ENCODE results near the gene GANAB.

The GANAB gene

DNA sequence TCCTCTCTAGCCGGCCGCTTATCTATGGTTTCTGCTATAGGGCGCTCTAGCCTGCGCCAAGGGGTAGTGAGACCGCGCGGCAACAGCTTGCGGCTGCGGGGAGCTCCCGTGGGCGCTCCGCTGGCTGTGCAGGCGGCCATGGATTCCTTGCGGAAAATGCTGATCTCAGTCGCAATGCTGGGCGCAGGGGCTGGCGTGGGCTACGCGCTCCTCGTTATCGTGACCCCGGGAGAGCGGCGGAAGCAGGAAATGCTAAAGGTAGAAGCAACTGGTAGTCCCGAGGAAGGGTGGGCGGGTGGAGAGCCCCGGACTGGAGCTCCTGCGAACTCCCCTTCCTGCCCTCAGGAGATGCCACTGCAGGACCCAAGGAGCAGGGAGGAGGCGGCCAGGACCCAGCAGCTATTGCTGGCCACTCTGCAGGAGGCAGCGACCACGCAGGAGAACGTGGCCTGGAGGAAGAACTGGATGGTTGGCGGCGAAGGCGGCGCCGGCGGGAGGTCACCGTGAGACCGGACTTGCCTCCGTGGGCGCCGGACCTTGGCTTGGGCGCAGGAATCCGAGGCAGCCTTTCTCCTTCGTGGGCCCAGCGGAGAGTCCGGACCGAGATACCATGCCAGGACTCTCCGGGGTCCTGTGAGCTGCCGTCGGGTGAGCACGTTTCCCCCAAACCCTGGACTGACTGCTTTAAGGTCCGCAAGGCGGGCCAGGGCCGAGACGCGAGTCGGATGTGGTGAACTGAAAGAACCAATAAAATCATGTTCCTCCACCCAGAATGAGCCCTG, 25.4 kb upstream of the GANAB start, which contains the start of the genes LBHD1 and UQCC3:
Gene LBHD1 (minus strand): TSS at position 660 of the 782 bp plus-strand sequence. CDS start 2,236 bp downstream, outside the sequence.
Gene UQCC3 (plus strand): TSS at position 66 of the 782 bp plus-strand sequence. CDS start 73 bp downstream, at position 139.
- TF ChIP-seq, protein P1, sequence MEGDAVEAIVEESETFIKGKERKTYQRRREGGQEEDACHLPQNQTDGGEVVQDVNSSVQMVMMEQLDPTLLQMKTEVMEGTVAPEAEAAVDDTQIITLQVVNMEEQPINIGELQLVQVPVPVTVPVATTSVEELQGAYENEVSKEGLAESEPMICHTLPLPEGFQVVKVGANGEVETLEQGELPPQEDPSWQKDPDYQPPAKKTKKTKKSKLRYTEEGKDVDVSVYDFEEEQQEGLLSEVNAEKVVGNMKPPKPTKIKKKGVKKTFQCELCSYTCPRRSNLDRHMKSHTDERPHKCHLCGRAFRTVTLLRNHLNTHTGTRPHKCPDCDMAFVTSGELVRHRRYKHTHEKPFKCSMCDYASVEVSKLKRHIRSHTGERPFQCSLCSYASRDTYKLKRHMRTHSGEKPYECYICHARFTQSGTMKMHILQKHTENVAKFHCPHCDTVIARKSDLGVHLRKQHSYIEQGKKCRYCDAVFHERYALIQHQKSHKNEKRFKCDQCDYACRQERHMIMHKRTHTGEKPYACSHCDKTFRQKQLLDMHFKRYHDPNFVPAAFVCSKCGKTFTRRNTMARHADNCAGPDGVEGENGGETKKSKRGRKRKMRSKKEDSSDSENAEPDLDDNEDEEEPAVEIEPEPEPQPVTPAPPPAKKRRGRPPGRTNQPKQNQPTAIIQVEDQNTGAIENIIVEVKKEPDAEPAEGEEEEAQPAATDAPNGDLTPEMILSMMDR (IDR thresholded peaks at IDR 0.05; ENCODE audit: low read depth, low read length), result no peak
- DNase-seq (ENCODE audit: extremely low read depth, low read depth), result peak; percentile 53

DNA sequence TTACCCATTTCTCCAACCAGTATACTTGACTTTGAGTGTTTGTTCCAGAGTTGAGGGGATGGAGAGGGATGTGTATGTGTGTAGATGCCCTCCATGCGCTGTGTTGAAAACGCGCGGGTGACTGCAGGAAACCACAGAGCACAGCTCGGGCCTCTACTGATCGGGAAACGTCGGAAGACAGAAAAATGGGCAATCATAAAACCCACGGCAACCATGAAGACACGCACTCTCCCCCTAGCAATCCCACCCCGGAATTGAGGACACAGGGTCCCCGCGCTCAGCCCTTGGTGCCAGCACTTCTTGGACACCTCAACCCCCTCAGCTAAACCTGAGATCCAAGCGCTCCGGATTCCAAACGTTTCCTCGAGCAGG, 24.8 kb upstream of the GANAB start:
- TF ChIP-seq, protein P1 (IDR thresholded peaks at IDR 0.05; ENCODE audit: low read depth, low read length), result no peak
- no peak for DNase-seq (ENCODE audit: extremely low read depth, low read depth)

DNA sequence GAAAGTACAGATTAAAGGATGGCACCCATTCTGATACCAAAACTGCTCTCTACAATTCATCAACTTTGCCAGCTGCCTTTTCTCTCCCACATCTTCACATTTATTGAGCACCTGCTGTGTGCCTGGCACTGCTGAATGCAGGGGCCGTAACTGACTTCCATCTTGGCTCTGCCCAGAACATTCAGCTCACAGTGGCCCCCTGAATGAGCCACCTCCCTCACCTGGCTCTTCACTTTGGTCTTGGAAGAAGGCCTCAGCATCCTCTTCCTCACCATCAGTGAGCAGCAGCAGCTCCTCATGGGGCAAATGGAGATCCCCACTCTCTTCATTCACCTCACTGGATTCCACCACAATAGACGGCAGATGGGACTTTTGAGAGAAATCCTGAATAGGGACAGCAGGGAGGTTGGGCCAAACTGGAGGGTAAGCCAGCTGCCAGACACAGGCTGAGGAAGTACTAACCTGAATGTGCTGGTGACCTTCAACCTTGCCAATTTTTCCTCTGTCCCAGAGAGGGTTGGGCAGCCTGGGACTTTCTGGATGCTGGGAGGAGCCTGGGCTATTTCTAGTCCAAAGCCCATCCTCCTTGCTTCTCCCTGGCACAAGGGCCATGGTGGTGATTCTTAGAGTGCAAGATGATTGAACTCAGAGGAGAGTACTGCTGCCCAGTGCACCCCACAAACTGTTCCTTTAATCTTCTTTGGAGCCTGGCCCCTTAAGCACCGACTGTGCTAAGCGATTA, 23.2 kb upstream of the GANAB start:
- DNase-seq (ENCODE audit: extremely low read depth, low read depth), result no peak
- TF ChIP-seq, protein P1 (IDR thresholded peaks at IDR 0.05; ENCODE audit: low read depth, low read length), result no peak

DNA sequence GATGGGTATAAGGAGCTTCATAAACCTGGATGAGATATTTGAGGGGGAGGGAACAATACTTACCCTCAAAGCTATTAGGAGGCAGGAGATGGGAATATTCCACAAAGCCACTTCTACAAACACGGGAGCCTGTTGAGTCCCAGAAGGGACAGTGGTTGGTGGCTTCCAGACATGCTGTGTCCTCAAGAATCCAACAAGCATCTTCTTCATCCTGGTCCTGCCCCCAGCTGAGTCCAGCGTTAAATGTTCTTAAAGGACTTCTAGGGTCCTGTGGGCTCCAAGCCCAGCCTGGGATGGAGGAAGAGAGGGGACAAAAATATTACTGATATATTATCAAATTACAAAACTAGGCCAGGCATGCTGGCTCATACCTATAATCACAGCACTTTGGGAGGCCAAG, 21.0 kb upstream of the GANAB start:
- no peak for DNase-seq (ENCODE audit: extremely low read depth, low read depth)
- TF ChIP-seq, protein P1 (IDR thresholded peaks at IDR 0.05; ENCODE audit: low read depth, low read length), result no peak

DNA sequence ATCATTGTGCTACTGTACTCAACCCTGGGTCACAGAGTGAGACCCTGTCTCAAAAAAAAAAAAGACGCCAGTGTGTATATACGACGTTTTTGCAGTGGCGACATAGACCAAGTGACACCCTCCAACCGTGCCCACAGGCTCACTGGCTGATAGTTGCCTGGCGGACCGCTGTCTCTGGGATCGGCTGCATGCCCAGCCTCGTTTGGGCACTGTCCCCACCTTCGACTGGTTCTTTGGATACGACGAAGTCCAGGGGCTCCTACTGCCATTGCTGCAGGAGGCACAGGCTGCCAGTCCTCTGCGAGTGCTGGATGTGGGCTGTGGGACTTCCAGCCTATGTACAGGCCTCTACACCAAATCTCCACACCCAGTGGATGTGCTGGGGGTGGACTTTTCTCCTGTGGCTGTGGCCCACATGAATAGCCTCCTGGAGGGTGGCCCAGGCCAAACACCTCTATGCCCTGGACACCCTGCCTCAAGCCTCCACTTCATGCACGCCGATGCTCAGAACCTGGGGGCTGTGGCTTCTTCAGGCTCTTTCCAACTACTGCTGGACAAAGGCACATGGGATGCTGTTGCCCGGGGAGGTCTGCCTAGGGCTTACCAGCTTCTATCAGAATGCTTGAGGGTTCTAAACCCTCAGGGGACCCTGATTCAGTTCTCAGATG, 20.0 kb upstream of the GANAB start:
- TF ChIP-seq, protein P1 (IDR thresholded peaks at IDR 0.05; ENCODE audit: low read depth, low read length), result no peak
- no peak for DNase-seq (ENCODE audit: extremely low read depth, low read depth)

DNA sequence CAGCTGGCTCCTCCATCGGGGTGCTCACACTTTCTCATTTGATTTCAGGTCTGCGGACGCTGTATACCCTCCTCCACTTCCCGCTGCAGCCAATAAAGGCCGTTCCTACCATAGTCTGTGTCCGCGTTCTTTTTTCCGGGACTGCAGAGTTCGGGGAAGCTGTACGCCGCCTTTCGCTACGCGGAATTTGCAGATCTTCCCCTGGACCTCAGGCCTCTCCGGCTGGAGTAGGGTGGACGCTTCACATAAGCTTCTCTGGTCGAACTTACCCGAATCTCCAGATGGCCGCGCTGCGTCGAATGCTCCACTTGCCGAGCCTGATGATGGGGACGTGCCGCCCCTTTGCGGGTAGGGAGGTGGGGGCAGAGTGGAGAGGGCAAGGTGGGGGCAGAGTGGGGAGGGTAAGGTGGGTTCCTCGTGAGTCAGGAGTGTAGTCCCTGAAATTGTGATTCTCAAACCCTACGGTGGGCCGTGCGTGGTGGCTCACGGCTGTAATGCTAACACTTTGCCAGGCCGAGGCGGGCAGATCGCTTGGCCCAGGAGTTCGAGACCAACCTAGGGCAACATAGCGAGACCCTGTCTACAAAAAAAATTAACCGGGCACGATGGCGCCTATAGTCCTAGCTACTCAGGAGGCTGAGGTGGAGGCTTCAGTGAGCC, 19.3 kb upstream of the GANAB start:
- no peak for DNase-seq (ENCODE audit: extremely low read depth, low read depth)
- TF ChIP-seq, protein P1 (IDR thresholded peaks at IDR 0.05; ENCODE audit: low read depth, low read length), result no peak
